HEK293 (cell line): ENCODE results near the gene CREM.

ENCODE experiments used
- CTCF ChIA-PET: fragments of 350-600 bp; formaldehyde crosslinking; extraction: SDS; loops from one replicate; lab custom pipeline; 2021; ENCODE audit warnings: antibody characterized with exemption; lab: Yijun Ruan, JAX
- POLR2A ChIA-PET: fragments of 300-600 bp; formaldehyde crosslinking; extraction: SDS; loops from one replicate; lab custom pipeline; 2020; ENCODE audit warnings: antibody characterized with exemption, inconsistent platforms; lab: Yijun Ruan, JAX
- H3K27ac ChIP-seq: fragments of 200-500 bp; sonication (Bioruptor generic); 2 replicates; pipeline ENCODE4 v1.5.1; 2014; ENCODE audit warnings: low read depth, low read length, control low read depth, inconsistent platforms; ENCODE audit errors: extremely low read depth
- H3K36me3 ChIP-seq, 2 experiments: fragments of 200-500 bp in 1 of 2; sonication (Bioruptor generic) in 1 of 2; 1 replicate in 1 of 2; 2 replicates in 1 of 2; pipeline ENCODE4 v1.5.1; 2014 to 2017; ENCODE audit warnings: inconsistent platforms in 2 of 2, low read length in 2 of 2; ENCODE audit not compliant: control insufficient read depth in 2 of 2, insufficient read depth in 1 of 2
- H3K4me1 ChIP-seq: fragments of 200-500 bp; sonication (Bioruptor generic); 2 replicates; pipeline ENCODE4 v1.5.1; 2014; ENCODE audit warnings: mild to moderate bottlenecking, low read length, inconsistent platforms; ENCODE audit not compliant: control insufficient read depth, insufficient read depth
- H3K4me3 ChIP-seq: 2 replicates; pipeline ENCODE4 v1.5.1; 2011; ENCODE audit warnings: low read depth, mild to moderate bottlenecking, control low read depth, low read length, moderate library complexity
- H3K9me3 ChIP-seq: fragments of 200-500 bp; sonication (Bioruptor generic); 2 replicates; pipeline ENCODE4 v1.5.1; 2014; ENCODE audit warnings: low read depth, low read length, inconsistent platforms; ENCODE audit not compliant: control insufficient read depth, insufficient read depth
- GLI2 ChIP-seq: fragments of 450-650 bp; formaldehyde crosslinking; IDR thresholded peaks from 2 replicates; pipeline ENCODE4; 2017; ENCODE audit warnings: missing biosample characterization, missing genetic modification characterization, low read depth, borderline replicate concordance
- GLIS1 ChIP-seq: fragments of 450-650 bp; formaldehyde crosslinking; IDR thresholded peaks from 2 replicates; pipeline ENCODE4 v1.5.1; 2016; ENCODE audit warnings: missing biosample characterization, missing genetic modification characterization
- GLIS2 ChIP-seq: fragments of 450-650 bp; formaldehyde crosslinking; IDR thresholded peaks from 2 replicates; pipeline ENCODE4 v1.5.1; 2016; ENCODE audit warnings: missing biosample characterization, missing genetic modification characterization
- KLF1 ChIP-seq: fragments of 450-650 bp; formaldehyde crosslinking; IDR thresholded peaks from 2 replicates; pipeline ENCODE4 v1.5.1; 2016; ENCODE audit warnings: missing biosample characterization, missing genetic modification characterization
- MYNN ChIP-seq: fragments of 450-650 bp; formaldehyde crosslinking; IDR thresholded peaks from 2 replicates; pipeline ENCODE4 v1.5.1; 2016; ENCODE audit warnings: missing biosample characterization, missing genetic modification characterization, borderline replicate concordance
- SCRT1 ChIP-seq: fragments of 450-650 bp; formaldehyde crosslinking; IDR thresholded peaks from 2 replicates; pipeline ENCODE4 v1.5.1; 2016; ENCODE audit warnings: missing biosample characterization, missing genetic modification characterization, borderline replicate concordance
- ZBTB8A ChIP-seq: fragments of 450-650 bp; formaldehyde crosslinking; IDR thresholded peaks from 2 replicates; pipeline ENCODE4 v1.5.1; 2016; ENCODE audit warnings: missing biosample characterization, missing genetic modification characterization
- ZNF10 ChIP-seq: fragments of 450-650 bp; formaldehyde crosslinking; IDR thresholded peaks from 2 replicates; pipeline ENCODE4 v1.5.1; 2017; ENCODE audit warnings: missing biosample characterization, missing genetic modification characterization
- ZNF221 ChIP-seq: fragments of 450-650 bp; formaldehyde crosslinking; IDR thresholded peaks from 2 replicates; pipeline ENCODE4 v1.5.1; 2017; ENCODE audit warnings: missing biosample characterization, missing genetic modification characterization, borderline replicate concordance
- ZNF664 ChIP-seq: fragments of 450-650 bp; formaldehyde crosslinking; IDR thresholded peaks from 2 replicates; pipeline ENCODE4 v1.5.1; 2016; ENCODE audit warnings: missing biosample characterization, missing genetic modification characterization
- ZSCAN16 ChIP-seq: fragments of 450-650 bp; formaldehyde crosslinking; IDR thresholded peaks from 2 replicates; pipeline ENCODE4 v1.5.1; 2016; ENCODE audit warnings: missing biosample characterization, missing genetic modification characterization
- TF ChIP-seq, protein P1 (sequence below): fragments of 450-650 bp; formaldehyde crosslinking; IDR thresholded peaks from 2 replicates; pipeline ENCODE4 v1.5.1; 2017; ENCODE audit warnings: missing biosample characterization, missing genetic modification characterization
- TF ChIP-seq, protein P2 (sequence below): fragments of 450-650 bp; formaldehyde crosslinking; optimal IDR thresholded peaks from 2 replicates; pipeline ENCODE3; 2016; ENCODE audit warnings: missing biosample characterization, mild to moderate bottlenecking, missing genetic modification characterization
- TF ChIP-seq, protein P3 (sequence below): fragments of 450-650 bp; formaldehyde crosslinking; conservative IDR thresholded peaks from 2 replicates; pipeline ENCODE4 v1.5.1; 2016; ENCODE audit warnings: low read depth, missing biosample characterization, missing genetic modification characterization
- TF ChIP-seq, protein P4 (sequence below): fragments of 450-650 bp; formaldehyde crosslinking; IDR thresholded peaks from 2 replicates; pipeline ENCODE4 v1.5.1; 2016; ENCODE audit warnings: missing biosample characterization, missing genetic modification characterization

Gene CREM

DNA sequence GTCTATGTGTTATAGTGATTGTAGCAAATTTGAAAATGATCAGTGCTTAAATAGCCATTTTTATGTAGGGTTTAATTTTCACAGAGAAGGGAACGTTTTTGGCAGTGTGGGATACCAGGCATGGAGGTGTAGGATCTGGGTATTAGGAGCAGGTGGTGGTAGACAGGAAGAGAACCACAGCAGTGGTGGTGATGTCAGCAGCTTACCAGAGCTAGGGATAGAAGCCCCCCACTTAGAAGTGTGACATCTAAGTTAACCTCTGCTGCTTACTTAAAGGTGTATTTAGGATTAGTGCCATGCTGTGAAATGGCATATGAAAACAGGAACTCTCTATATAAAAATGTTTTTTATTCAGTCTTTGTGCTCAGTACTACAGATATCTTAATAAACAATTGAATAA, 73.8 kb downstream of the CREM start:
- Histone ChIP-seq H3K36me3 (no peaks in the 10 kb centered on the region), H3K9me3 (no peaks in the 10 kb centered on the region), H3K27ac (no peak overlapping the region), H3K4me1 (peaks cover 4% of the 10 kb centered on the region; the same call in 1 of the 2 replicates), H3K4me3 (no peak overlapping the region)
- ChIA-PET CTCF (interaction anchor here (0.5 to 1.8 kb wide), 3 partner anchors 17 to 155 kb away, joined by 3 to 7 read pairs (median 6); no protein-coding TSS in a partner anchor), POLR2A (no interaction called here)
- TF ChIP-seq GLIS1 (tag by site-specific recombination) (peak; percentile 85), ZSCAN16 (no peak), ZBTB8A (tag by site-specific recombination) (no peak)
- TF ChIP-seq, protein P1, sequence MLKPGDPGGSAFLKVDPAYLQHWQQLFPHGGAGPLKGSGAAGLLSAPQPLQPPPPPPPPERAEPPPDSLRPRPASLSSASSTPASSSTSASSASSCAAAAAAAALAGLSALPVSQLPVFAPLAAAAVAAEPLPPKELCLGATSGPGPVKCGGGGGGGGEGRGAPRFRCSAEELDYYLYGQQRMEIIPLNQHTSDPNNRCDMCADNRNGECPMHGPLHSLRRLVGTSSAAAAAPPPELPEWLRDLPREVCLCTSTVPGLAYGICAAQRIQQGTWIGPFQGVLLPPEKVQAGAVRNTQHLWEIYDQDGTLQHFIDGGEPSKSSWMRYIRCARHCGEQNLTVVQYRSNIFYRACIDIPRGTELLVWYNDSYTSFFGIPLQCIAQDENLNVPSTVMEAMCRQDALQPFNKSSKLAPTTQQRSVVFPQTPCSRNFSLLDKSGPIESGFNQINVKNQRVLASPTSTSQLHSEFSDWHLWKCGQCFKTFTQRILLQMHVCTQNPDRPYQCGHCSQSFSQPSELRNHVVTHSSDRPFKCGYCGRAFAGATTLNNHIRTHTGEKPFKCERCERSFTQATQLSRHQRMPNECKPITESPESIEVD = 0 out of 2 replicates have a peak, but pooled peaks have one; percentile 13

DNA sequence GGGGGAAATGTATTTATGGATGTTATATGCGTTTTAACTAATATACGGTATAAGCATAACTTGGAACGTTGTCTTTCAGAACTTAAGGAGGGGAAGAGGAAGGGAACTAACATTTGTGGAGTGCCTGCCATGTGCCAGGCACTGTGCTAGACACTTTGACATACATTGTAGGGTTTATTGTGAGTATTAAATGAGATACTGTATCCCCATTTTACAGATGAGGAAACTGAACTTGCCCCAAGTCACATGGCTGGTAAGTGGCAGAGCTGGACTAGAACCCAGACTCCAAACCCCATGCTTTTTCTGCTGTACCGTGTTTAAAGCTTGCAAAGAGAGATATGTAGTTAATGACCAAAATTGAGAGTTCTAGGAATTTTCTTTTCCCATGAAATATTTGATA, 74.6 kb downstream of the CREM start:
- no peaks in the 10 kb centered on the region for H3K36me3 ChIP-seq
- CTCF ChIA-PET = interaction anchor here (0.6 to 0.8 kb wide), 2 partner anchors 39 to 207 kb away, joined by 3 to 8 read pairs; no protein-coding TSS in a partner anchor
- H3K9me3 ChIP-seq = no peaks in the 10 kb centered on the region
- no peak overlapping the region for H3K4me3 ChIP-seq
- TF ChIP-seq, protein P2, sequence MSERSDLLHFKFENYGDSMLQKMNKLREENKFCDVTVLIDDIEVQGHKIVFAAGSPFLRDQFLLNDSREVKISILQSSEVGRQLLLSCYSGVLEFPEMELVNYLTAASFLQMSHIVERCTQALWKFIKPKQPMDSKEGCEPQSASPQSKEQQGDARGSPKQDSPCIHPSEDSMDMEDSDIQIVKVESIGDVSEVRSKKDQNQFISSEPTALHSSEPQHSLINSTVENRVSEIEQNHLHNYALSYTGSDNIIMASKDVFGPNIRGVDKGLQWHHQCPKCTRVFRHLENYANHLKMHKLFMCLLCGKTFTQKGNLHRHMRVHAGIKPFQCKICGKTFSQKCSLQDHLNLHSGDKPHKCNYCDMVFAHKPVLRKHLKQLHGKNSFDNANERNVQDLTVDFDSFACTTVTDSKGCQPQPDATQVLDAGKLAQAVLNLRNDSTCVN (tag by site-specific recombination) = no peak
- peak; percentile 96 for TF ChIP-seq ZNF664 (tag by site-specific recombination)
- TF ChIP-seq, all 188 proteins: peak for 1
- peaks cover 4% of the 10 kb centered on the region; the same call in 1 of the 2 replicates for H3K4me1 ChIP-seq
- POLR2A ChIA-PET = no interaction called here
- H3K27ac ChIP-seq = no peak overlapping the region

DNA sequence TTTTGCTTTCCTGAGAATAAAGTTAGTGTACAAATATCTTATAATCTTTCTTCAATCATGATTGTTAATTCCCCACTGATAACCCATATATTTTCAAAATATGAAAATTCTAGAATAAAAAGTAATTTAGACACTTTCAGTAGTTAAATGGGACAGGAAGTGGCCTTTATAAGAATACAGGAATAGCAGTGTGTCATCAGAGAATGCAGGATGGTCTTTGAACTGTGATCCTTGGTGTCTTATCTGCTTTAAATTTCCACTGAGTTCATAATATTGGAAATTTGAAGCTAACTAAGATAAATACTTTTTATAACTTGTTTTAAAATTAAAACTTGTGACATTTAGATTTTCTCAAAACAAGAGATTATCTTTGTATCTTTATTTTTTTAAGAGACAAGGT, 75.4 kb downstream of the CREM start:
- TF ChIP-seq GLI2 (tag by site-specific recombination) (no peak), GLIS2 (tag by site-specific recombination) (no peak), SCRT1 (tag by site-specific recombination) (no peak), MYNN (tag by site-specific recombination) (no peak), ZNF221 (tag by site-specific recombination) (no peak), KLF1 (tag by site-specific recombination) (no peak), ZNF10 (tag by site-specific recombination) (no peak)
- TF ChIP-seq, protein P3, sequence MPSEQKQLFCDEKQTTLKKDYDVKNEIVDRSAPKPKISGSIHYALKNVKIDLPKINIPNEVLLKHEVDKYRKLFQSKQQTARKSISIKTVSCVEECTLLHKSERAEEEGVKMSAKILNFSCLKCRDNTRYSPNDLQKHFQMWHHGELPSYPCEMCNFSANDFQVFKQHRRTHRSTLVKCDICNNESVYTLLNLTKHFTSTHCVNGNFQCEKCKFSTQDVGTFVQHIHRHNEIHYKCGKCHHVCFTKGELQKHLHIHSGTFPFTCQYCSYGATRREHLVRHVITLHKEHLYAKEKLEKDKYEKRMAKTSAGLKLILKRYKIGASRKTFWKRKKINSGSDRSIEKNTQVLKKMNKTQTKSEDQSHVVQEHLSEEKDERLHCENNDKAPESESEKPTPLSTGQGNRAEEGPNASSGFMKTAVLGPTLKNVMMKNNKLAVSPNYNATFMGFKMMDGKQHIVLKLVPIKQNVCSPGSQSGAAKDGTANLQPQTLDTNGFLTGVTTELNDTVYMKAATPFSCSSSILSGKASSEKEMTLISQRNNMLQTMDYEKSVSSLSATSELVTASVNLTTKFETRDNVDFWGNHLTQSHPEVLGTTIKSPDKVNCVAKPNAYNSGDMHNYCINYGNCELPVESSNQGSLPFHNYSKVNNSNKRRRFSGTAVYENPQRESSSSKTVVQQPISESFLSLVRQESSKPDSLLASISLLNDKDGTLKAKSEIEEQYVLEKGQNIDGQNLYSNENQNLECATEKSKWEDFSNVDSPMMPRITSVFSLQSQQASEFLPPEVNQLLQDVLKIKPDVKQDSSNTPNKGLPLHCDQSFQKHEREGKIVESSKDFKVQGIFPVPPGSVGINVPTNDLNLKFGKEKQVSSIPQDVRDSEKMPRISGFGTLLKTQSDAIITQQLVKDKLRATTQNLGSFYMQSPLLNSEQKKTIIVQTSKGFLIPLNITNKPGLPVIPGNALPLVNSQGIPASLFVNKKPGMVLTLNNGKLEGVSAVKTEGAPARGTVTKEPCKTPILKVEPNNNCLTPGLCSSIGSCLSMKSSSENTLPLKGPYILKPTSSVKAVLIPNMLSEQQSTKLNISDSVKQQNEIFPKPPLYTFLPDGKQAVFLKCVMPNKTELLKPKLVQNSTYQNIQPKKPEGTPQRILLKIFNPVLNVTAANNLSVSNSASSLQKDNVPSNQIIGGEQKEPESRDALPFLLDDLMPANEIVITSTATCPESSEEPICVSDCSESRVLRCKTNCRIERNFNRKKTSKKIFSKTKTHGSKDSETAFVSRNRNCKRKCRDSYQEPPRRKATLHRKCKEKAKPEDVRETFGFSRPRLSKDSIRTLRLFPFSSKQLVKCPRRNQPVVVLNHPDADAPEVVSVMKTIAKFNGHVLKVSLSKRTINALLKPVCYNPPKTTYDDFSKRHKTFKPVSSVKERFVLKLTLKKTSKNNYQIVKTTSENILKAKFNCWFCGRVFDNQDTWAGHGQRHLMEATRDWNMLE (tag by site-specific recombination) = no peak
- TF ChIP-seq, protein P4, sequence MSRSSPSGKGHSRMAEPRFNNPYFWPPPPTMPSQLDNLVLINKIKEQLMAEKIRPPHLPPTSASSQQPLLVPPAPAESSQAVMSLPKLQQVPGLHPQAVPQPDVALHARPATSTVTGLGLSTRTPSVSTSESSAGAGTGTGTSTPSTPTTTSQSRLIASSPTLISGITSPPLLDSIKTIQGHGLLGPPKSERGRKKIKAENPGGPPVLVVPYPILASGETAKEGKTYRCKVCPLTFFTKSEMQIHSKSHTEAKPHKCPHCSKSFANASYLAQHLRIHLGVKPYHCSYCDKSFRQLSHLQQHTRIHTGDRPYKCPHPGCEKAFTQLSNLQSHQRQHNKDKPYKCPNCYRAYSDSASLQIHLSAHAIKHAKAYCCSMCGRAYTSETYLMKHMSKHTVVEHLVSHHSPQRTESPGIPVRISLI = no peak
- Histone ChIP-seq H3K4me3 (no peak overlapping the region), H3K9me3 (no peaks in the 10 kb centered on the region), H3K4me1 (peaks cover 4% of the 10 kb centered on the region; the same call in 1 of the 2 replicates), H3K27ac (no peak overlapping the region), H3K36me3 (peaks cover 0 to 3% of the 10 kb centered on the region in 2 experiments; a peak in 2 of 3 replicates)
- ChIA-PET POLR2A (no interaction called here), CTCF (interaction anchor here (0.6 to 0.8 kb wide), 3 partner anchors 38 to 608 kb away, joined by 3 to 8 read pairs (median 4); no protein-coding TSS in a partner anchor)
